Measurements from ENCODE around the gene OOSP1.
"Not testable (repeated sequence)": the region's sequence is repeated elsewhere in the genome, so short reads cannot be mapped to it uniquely, and the experiment has no call there.

Gene OOSP1, protein sequence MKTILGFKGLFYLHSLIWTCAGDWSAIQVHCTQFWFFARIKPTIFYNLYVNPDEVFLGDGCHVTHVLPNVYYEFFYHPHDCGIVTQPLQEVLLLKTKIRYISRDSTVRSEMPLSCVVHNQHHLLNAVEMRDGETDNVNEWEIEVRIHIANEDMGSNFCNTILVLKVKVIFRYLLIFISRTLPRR

DNA sequence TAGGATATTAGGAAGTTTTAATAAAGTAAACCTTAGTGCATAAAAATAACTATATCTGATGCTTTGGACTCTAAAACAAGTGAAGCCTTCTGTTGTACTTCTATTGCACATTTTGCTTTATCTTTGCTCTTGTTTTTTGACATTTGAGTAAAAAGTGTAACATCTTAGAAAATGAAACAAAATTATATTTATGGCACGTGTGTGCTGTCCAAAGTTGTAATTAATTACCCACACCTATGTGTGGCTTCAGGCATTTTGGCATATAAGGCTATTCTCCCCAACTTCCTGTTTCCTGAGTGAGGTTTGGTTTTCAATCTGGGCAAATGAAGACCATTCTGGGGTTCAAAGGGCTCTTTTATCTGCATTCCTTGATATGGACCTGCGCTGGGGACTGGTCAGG is at the start of gene OOSP1:
OOSP1 (plus strand) TSS at position 301 of the 400 bp plus-strand sequence; CDS start at position 324, 23 bp downstream.
- no peaks in the 10 kb centered on the region for H3K36me3 Mint-ChIP-seq
- no peaks in the 10 kb centered on the region for H3K4me1 Mint-ChIP-seq
- no peak within 1 kb of the TSS for H3K27ac Mint-ChIP-seq
- H3K27me3 Mint-ChIP-seq = peaks cover 14% of the 10 kb centered on the region
- H3K4me3 Mint-ChIP-seq = no peak within 1 kb of the TSS
- no peaks in the 10 kb centered on the region for H3K9me3 Mint-ChIP-seq

DNA sequence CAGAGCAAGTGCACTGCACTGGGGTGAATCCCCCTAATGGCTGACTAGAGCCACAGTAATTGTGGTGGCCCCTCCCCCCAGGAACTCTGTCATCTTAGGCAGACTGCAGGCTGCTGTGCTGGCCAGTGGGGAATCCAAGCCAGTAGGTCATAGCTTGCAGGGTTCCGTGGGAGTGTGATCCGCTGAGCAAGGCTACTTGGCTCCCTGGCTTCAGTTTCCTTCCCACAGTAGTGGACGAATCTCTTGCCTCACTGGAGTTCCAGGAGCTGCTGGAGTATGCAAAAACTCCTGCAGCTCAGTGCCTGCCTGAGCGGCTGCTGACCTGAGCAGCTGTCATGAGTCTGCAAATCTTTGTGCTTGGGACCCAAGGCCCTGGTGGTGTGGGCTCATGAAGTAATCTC is 46.5 kb upstream of the OOSP1 start:
- no peak overlapping the region for H3K27ac Mint-ChIP-seq

DNA sequence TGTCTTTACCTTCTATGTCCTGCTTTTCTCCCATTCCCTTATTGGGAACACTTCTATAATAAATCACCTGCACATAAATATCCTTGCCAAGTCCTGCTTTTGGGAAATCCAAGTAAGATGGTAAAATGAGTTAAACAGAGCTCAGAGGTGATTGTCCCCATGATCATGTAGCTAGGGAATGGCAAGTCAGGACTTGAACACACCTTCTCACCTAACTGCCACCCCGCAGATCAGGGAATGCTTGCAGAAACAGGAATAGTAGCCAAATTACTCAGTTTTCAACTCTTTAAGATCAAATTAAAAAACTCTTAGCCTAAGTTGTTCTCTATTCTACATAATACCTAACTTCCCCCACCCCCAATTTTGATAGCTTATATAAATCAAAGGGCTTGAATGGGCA is 43.6 kb upstream of the OOSP1 start:
- Mint-ChIP-seq H3K27ac (no peak overlapping the region), H3K4me3 (no peak overlapping the region), H3K27me3 (peaks cover 19% of the 10 kb centered on the region), H3K36me3 (peaks cover 9% of the 10 kb centered on the region), H3K4me1 (no peaks in the 10 kb centered on the region), H3K9me3 (peaks cover 18% of the 10 kb centered on the region)

More for the DNA sequence above, 46.5 kb upstream of the OOSP1 start:
- H3K27me3 Mint-ChIP-seq = peaks cover 25% of the 10 kb centered on the region
- peaks cover 12% of the 10 kb centered on the region for H3K36me3 Mint-ChIP-seq
- no peak overlapping the region for H3K4me3 Mint-ChIP-seq
- no peaks in the 10 kb centered on the region for H3K4me1 Mint-ChIP-seq
- peaks cover 41% of the 10 kb centered on the region for H3K9me3 Mint-ChIP-seq

DNA sequence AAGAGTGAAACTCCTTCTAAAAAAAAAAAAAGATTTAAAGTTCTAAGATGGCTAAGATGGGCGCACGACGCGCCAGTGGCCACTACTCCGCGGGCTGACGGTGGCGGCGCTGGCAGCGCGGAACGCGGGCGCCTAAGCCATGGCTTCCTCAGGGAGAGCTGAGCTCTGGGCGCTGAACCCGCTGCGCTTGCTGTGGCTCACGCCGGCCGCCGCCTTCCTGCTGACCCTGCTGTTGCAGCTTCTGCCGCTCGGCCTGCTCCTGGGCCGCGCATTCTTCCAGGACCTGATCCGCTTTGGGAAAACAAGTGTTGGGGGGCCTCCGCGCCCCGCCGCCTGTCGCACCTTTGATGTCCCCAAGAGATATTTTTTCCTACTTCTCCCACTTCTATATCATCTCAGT is 40.2 kb upstream of the OOSP1 start:
- no peaks in the 10 kb centered on the region for H3K36me3 Mint-ChIP-seq
- H3K27me3 Mint-ChIP-seq = peaks cover 10% of the 10 kb centered on the region
- H3K4me1 Mint-ChIP-seq = no peaks in the 10 kb centered on the region
- no peak overlapping the region for H3K4me3 Mint-ChIP-seq
- H3K9me3 Mint-ChIP-seq = peaks cover 6% of the 10 kb centered on the region
- no peak overlapping the region for H3K27ac Mint-ChIP-seq

DNA sequence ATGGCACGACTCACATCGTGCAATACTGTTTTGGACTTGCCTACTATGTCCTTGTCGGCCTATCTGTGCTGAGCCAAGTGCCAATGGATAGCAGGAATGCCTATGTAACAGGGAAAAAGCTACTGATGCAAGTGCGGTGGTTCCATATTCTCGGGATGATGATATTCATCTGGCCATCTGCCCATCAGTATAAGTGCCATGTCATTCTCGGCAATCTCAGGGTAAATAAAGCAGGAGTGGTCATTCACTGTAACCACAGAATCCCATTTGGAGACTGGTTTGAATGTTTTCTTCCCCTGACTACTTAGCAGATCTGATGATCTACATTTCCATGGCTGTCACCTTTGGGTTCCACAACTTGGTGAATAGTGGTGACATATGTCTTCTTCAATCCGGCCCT is 39.6 kb upstream of the OOSP1 start:
- Mint-ChIP-seq H3K9me3 (peaks cover 6% of the 10 kb centered on the region), H3K4me1 (no peaks in the 10 kb centered on the region), H3K27ac (no peak overlapping the region), H3K36me3 (no peaks in the 10 kb centered on the region), H3K27me3 (peaks cover 7% of the 10 kb centered on the region), H3K4me3 (no peak overlapping the region)

DNA sequence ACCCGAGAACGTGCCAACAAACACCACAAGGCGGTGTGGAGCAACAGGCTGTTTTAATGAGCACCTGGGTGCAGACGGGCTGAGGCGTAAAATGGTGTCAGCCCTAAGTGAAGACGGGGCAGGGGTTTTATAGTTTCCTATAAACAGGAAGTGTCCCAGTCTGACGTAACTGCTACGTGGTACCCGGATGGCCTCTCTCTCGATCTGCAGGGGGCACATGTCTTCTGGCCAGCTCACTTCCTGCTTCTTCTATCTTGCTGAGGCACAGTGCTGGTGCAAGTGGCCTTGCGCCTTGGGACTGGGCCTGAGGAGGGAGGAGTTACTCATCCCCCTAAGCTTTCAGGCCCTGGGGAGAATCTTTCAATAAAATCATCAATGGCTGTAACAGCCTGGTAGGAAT is 38.7 kb upstream of the OOSP1 start:
- Mint-ChIP-seq H3K9me3 (peaks cover 6% of the 10 kb centered on the region), H3K36me3 (no peaks in the 10 kb centered on the region)

DNA sequence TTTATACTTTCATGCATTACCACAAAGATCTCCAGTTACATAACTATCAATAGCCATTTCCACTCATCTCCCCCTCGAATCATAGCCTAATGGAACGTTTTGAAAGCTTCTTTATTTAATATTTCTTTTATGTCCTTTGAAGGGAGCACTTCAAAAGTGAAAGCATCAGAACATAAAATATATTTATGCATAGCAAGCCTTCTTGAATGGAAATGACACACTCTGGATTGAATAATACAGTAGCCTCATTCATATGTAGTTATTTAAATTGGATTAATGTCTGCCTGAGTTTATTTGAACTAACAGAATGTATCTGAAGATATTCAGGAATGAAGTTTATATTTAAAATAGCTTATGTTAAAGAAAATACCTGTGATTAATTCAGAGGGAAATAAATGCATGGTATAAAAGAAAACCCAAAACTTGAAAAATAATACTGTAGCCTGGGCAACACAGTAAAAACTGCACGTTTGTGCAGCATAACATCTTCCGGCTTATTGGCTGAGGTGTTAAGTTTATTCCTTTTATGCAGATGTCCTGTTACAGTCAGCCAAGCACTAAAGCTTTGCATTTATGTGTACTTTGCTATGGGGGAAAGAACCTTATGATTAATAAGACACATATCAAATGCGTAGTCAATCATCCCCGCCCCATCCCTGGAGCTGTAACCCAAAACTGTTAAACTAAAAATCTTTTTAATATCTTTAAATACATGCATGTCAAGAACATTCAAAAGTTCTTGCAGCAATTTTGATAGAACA is 37.7 kb upstream of the OOSP1 start:
- Mint-ChIP-seq H3K36me3 (no peaks in the 10 kb centered on the region), H3K9me3 (peaks cover 2% of the 10 kb centered on the region), H3K4me1 (no peaks in the 10 kb centered on the region)

More for the DNA sequence above, 38.7 kb upstream of the OOSP1 start:
- Mint-ChIP-seq H3K4me3 (no peak overlapping the region), H3K4me1 (no peaks in the 10 kb centered on the region), H3K27ac (no peak overlapping the region), H3K27me3 (peaks cover 3% of the 10 kb centered on the region)

DNA sequence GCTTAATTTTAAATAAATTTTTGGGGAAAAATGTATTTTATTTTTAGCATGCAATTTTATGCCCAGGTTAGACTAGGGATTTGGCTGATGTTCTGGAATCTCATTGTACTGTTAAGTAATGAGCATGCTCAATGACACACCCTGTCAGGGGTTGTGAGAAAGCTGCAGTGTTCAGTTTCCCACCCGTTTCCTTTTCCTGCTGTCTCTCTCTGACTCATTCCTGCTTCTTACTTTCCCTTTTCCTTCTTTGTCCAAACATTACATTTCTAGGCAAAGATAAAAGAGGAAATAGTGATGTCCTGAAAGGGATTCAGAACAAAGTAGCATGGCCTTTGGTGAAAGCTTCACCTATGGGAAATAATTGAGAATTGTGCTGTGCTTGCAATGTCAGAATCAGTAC is 36.9 kb upstream of the OOSP1 start:
- no peak overlapping the region for H3K27ac Mint-ChIP-seq
- H3K4me1 Mint-ChIP-seq = no peaks in the 10 kb centered on the region
- H3K9me3 Mint-ChIP-seq = no peaks in the 10 kb centered on the region
- H3K27me3 Mint-ChIP-seq = peaks cover 2% of the 10 kb centered on the region
- no peaks in the 10 kb centered on the region for H3K36me3 Mint-ChIP-seq
- no peak overlapping the region for H3K4me3 Mint-ChIP-seq

More for the DNA sequence above, 37.7 kb upstream of the OOSP1 start:
- no peak overlapping the region for H3K4me3 Mint-ChIP-seq
- peaks cover 2% of the 10 kb centered on the region for H3K27me3 Mint-ChIP-seq
- no peak overlapping the region for H3K27ac Mint-ChIP-seq

DNA sequence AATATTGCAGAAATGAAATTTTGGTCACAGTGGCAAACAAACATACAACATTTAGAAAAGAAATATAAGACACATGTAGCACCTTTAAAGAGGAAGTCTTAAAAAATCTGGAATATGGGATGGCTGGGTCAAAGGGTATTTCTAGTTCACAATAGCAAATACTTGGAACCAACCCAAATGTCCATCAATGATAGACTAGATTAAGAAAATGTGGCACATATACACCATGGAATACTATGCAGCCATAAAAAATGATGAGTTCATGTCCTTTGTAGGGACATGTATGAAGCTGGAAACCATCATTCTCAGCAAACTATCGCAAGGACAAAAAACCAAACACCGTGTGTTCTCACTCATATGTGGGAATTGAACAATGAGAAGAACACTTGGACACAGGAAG is 34.7 kb upstream of the OOSP1 start:
- H3K36me3 Mint-ChIP-seq, H3K9me3 Mint-ChIP-seq, H3K27me3 Mint-ChIP-seq, H3K4me3 Mint-ChIP-seq, H3K4me1 Mint-ChIP-seq, H3K27ac Mint-ChIP-seq: not testable (repeated sequence)

DNA sequence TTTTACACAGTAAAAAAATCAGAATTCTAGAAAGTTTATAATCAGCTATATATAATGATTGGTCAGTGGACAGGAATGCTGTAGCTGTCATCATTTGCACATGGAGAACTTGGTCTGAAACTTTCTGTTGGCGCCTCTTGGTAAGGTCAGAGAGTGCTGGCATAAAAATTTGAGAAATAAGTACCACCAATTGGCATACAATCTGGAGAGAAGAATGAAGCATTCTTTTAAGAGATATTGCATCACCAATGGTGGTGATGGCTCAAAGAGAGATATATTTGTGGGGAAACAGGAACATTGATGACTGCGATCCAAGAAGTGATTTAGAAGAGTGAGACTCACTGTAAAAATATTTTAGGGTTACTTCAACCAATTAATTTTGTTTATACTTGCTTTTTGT is 19.8 kb upstream of the OOSP1 start:
- no peaks in the 10 kb centered on the region for H3K4me1 Mint-ChIP-seq
- H3K27me3 Mint-ChIP-seq = peaks cover 6% of the 10 kb centered on the region
- H3K36me3 Mint-ChIP-seq = peaks cover 8% of the 10 kb centered on the region
- H3K4me3 Mint-ChIP-seq = no peak overlapping the region
- peaks cover 10% of the 10 kb centered on the region for H3K9me3 Mint-ChIP-seq
- no peak overlapping the region for H3K27ac Mint-ChIP-seq

DNA sequence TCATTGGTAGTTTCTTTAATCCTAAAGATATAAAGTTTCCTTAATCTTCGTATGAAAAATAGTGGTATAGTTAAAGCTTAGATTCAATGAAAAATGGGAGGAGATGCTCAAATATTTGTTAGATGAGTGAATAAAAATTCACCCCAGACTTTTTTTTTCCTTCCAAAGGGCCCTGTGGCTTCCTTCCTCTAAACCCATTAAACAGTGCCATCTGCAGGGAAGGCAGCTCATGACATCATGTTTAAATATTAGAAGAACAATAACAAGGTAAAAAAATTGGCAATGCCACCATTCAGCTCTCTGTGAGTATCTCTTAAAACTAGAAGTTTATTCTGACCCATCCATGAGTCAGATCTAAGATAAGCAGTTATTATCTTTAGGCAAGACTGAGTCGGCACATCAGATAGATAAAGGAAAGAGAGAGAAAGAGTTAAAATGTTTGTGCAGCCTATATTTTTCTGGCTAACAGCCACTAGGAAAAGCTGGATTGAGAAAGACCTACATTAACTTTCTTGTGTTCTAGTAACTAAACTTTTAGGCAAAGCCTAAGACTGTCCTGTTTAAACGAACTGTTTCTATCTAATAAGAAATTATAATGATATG is 19.1 kb upstream of the OOSP1 start:
- peaks cover 8% of the 10 kb centered on the region for H3K36me3 Mint-ChIP-seq
- no peak overlapping the region for H3K4me3 Mint-ChIP-seq
- H3K9me3 Mint-ChIP-seq = peaks cover 10% of the 10 kb centered on the region
- H3K27ac Mint-ChIP-seq = no peak overlapping the region
- H3K4me1 Mint-ChIP-seq = no peaks in the 10 kb centered on the region
- peaks cover 4% of the 10 kb centered on the region for H3K27me3 Mint-ChIP-seq

DNA sequence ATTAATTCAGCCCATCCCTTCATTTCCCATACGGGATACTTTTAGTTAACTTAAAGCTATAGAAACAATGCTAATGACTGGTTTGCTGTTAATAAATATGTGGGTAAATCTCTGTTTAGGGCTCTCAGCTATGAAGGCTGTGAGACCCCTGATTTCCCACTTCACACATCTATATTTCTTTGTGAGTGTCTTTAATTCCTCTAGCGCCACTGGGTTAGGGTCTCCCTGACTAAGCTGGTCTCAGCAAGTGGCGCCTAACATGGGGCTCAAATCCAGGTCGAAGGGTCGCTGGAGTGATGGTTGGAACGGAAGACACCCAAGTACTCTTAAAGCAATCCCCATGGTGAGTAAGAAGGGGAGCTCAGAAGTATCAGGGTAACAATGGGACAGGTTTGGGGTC is 14.4 kb upstream of the OOSP1 start:
- Mint-ChIP-seq H3K4me1 (no peaks in the 10 kb centered on the region), H3K27ac (no peak overlapping the region), H3K4me3 (no peak overlapping the region), H3K27me3 (peaks cover 4% of the 10 kb centered on the region), H3K36me3 (peaks cover 7% of the 10 kb centered on the region), H3K9me3 (peaks cover 22% of the 10 kb centered on the region)

DNA sequence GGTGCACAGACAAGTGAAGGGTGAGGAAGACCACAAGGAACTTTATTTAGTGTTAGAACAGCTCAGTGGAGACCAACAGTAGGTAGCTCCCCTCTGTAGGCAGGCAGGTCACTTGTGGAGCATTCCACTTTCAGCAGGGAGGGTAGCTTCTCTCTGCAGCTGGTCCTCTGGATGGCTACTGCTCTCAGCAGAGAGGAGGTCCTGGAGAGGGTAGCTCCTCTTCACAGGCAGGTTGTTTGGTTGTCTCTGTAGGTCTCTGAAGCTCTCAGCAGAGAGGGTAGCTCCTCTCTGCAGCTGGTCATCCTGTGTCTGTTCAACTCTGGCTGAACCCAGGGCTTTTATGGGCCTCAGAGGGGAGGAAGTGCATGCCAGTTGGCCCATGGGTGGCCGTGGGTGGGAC is 6.5 kb upstream of the OOSP1 start:
- no peak overlapping the region for H3K27ac Mint-ChIP-seq
- no peaks in the 10 kb centered on the region for H3K36me3 Mint-ChIP-seq
- H3K4me1 Mint-ChIP-seq = no peaks in the 10 kb centered on the region
- peaks cover 2% of the 10 kb centered on the region for H3K27me3 Mint-ChIP-seq
- no peak overlapping the region for H3K4me3 Mint-ChIP-seq
- peaks cover 18% of the 10 kb centered on the region for H3K9me3 Mint-ChIP-seq

DNA sequence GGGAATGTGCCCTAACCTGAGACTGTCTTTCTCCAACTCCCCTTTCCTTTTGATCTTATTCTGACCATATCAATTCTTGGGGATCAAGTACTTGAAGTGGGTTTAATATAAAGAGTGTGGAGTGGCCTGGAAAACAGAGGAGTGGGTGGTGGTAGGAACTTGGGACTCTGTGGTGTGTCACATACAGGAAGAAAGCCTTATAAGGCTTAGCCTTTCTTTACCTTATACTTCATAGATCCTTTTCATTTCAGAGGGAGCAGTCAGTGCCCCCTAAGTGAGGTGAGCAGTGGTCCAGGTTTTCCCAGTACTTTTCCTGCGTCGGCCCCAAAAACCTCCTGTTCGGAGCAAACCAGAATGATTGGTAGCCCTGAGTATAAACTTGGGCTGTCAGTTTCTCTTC is 486 bp downstream of the OOSP1 start:
- no peak overlapping the region for H3K27ac Mint-ChIP-seq
- H3K4me1 Mint-ChIP-seq = no peaks in the 10 kb centered on the region
- H3K27me3 Mint-ChIP-seq = peaks cover 16% of the 10 kb centered on the region
- H3K36me3 Mint-ChIP-seq = no peaks in the 10 kb centered on the region
- no peaks in the 10 kb centered on the region for H3K9me3 Mint-ChIP-seq
- no peak overlapping the region for H3K4me3 Mint-ChIP-seq

DNA sequence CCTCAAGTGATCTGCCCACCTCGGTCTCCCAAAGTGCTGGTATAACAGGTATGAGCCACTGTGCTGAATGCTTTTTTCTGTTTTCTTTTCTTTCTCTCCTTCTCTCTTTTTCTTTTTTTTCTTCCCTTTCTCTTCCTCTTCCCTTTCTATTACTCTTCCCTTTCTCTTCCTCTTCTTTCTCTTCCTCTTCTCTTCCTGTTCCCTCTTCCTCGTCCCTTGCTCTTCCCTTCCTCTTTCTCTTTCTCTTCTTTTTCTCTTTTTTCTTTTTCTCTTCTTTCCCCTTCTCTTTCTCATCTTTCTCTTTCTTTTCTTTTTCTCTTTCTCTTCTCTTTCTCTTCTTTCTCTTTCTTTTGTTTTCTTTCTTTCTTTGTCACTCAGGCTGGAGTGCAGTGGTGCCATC is 1.2 kb downstream of the OOSP1 start:
- Mint-ChIP-seq H3K36me3 (no peaks in the 10 kb centered on the region), H3K27ac (no peak overlapping the region), H3K4me1 (no peaks in the 10 kb centered on the region), H3K9me3 (no peaks in the 10 kb centered on the region), H3K27me3 (peaks cover 14% of the 10 kb centered on the region), H3K4me3 (no peak overlapping the region)

DNA sequence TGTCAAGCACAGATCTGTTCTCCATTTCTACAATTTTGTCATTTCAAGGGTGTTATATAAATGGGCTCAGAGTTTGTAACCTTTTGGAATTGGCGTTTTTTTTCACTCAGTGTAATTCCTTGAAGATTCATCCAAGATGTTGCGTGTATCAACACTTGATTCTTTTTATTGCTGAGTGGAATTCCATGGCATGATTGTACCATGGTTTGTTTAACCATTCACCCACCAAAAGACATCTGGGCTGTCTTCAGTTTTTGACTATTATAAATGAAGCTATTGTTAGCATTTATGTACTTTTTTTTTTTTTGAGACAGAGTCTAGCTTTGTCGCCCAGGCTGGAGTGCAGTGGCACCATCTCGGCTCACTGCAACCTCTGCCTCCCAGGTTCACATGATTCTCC is 2.9 kb downstream of the OOSP1 start:
- Mint-ChIP-seq H3K27ac (no peak overlapping the region), H3K27me3 (peaks cover 14% of the 10 kb centered on the region), H3K4me3 (no peak overlapping the region), H3K9me3 (no peaks in the 10 kb centered on the region), H3K36me3 (no peaks in the 10 kb centered on the region), H3K4me1 (no peaks in the 10 kb centered on the region)

All from activated naive CD4-positive, alpha-beta T cell treated with anti-CD3 and anti-CD28 coated beads, Interleukin-2, amount 50 U/mL, for 24 hours (primary cell).